ENCODE results near the gene LSS.
"Not testable (repeated sequence)": the region's sequence is repeated elsewhere in the genome, so short reads cannot be mapped to it uniquely, and the experiment has no call there.

Gene LSS

GRCh38 chr21:46245213-46245915, 16.8 kb upstream of the LSS start:
- no peak for DNase-seq

- no peak for DNase-seq
Observed at GRCh38 chr21:46244602-46245001, 16.0 kb upstream of the LSS start.

- DNase-seq: no peak
Observed at GRCh38 chr21:46243960-46244361, 15.4 kb upstream of the LSS start.

- no peak for DNase-seq
Observed at GRCh38 chr21:46243325-46243724, 14.8 kb upstream of the LSS start.

- DNase-seq: not testable (repeated sequence)
Observed at GRCh38 chr21:46241577-46241976, 13.0 kb upstream of the LSS start.

GRCh38 chr21:46239817-46240325, 11.3 kb upstream of the LSS start:
- DNase-seq: no peak

GRCh38 chr21:46237474-46237873, 8.9 kb upstream of the LSS start:
- no peak for DNase-seq

- no peak for DNase-seq
Observed at GRCh38 chr21:46234436-46234950, 5.9 kb upstream of the LSS start.

GRCh38 chr21:46229923-46230260, 1.3 kb upstream of the LSS start:
- DNase-seq: no peak

GRCh38 chr21:46229133-46229922, 754 bp upstream of the LSS start:
- no peak for DNase-seq

- DNase-seq: no peak
Observed at GRCh38 chr21:46227811-46228344, 696 bp downstream of the LSS start.

- DNase-seq: no peak
Observed at GRCh38 chr21:46226920-46227599, 1.5 kb downstream of the LSS start.

- no peak for DNase-seq
Observed at GRCh38 chr21:46226146-46226545, 2.4 kb downstream of the LSS start.

- not testable (repeated sequence) for DNase-seq
Observed at GRCh38 chr21:46223661-46224060, 4.9 kb downstream of the LSS start.

GRCh38 chr21:46223217-46223616, 5.4 kb downstream of the LSS start:
- no peak for DNase-seq

- DNase-seq: no peak
Observed at GRCh38 chr21:46222436-46223116, 6.0 kb downstream of the LSS start.

- no peak for DNase-seq
Observed at GRCh38 chr21:46221664-46222435, 6.7 kb downstream of the LSS start.

- DNase-seq: no peak
Observed at GRCh38 chr21:46220847-46221246, 7.7 kb downstream of the LSS start.

GRCh38 chr21:46220275-46220810, 8.2 kb downstream of the LSS start:
- no peak for DNase-seq

- DNase-seq: no peak
Observed at GRCh38 chr21:46219591-46220239, 8.9 kb downstream of the LSS start.

Measured in CD4-positive, alpha-beta T cell treated with Interleukin-17A for 4 hours (primary cell).